GM21786 (cell line): ENCODE results near the gene PABPC1L.

Experiments used
- ATAC-seq: cut with Tn5 transposase; IDR thresholded peaks from one replicate; pipeline ENCODE4 v1.9.1; 2021; ENCODE audit not compliant: unreplicated experiment

Gene PABPC1L

GRCh38 chr20:44942264-44942973, 32.6 kb downstream of the PABPC1L start:
- ATAC-seq = no peak

GRCh38 chr20:44943828-44944227, 34.0 kb downstream of the PABPC1L start:
- ATAC-seq = no peak

- no peak for ATAC-seq
These were observed 35.4 kb downstream of the PABPC1L start for GRCh38 chr20:44945261-44945660.

- no peak for ATAC-seq
These were observed 36.5 kb downstream of the PABPC1L start for GRCh38 chr20:44946271-44946852.

- ATAC-seq = no peak
These were observed 38.2 kb downstream of the PABPC1L start for GRCh38 chr20:44948107-44948506.

- no peak for ATAC-seq
These were observed 38.7 kb downstream of the PABPC1L start for GRCh38 chr20:44948513-44948912.

- ATAC-seq = no peak
These were observed 40.5 kb downstream of the PABPC1L start for GRCh38 chr20:44950368-44950767.

GRCh38 chr20:44952731-44953130, 42.9 kb downstream of the PABPC1L start:
- ATAC-seq = no peak

- ATAC-seq = no peak
These were observed 44.4 kb downstream of the PABPC1L start for GRCh38 chr20:44954211-44954610.

- ATAC-seq = no peak
These were observed 45.4 kb downstream of the PABPC1L start for GRCh38 chr20:44955270-44955669.

- ATAC-seq = no peak
These were observed 46.5 kb downstream of the PABPC1L start for GRCh38 chr20:44956410-44956809.

- ATAC-seq = no peak
These were observed 48.4 kb downstream of the PABPC1L start for GRCh38 chr20:44958276-44958675.

GRCh38 chr20:44959082-44959637, 49.3 kb downstream of the PABPC1L start:
- ATAC-seq = no peak

- ATAC-seq = peak; percentile 11
These were observed 49.8 kb downstream of the PABPC1L start for GRCh38 chr20:44959638-44960102.

GRCh38 chr20:44960103-44960852, 50.4 kb downstream of the PABPC1L start, which contains the start of gene TOMM34:
TSS of gene TOMM34 (minus strand) at chr20:44960397. CDS start at chr20:44960333, 64 bp downstream.
- peak; percentile 79 for ATAC-seq

GRCh38 chr20:44961011-44961869, 51.4 kb downstream of the PABPC1L start:
- no peak for ATAC-seq

- no peak for ATAC-seq
These were observed 52.0 kb downstream of the PABPC1L start for GRCh38 chr20:44961870-44962267.

GRCh38 chr20:44962483-44962882, 52.6 kb downstream of the PABPC1L start:
- ATAC-seq = no peak

GRCh38 chr20:44963325-44964215, 53.7 kb downstream of the PABPC1L start:
- ATAC-seq = no peak

GRCh38 chr20:44965651-44966029, 55.8 kb downstream of the PABPC1L start:
- no peak for ATAC-seq
